SK-N-SH treated with all-trans-retinoic acid at 6 μM for 48 hours (cell line): ENCODE measurements around the gene PCDH12.

Experiments
- ESRRG ChIP-seq: fragments of 250-450 bp; sonication (Bioruptor Pico); IDR thresholded peaks from 2 replicates; pipeline ENCODE4 v1.6.1; 2021; ENCODE audit warnings: mild to moderate bottlenecking
- GLIS3 ChIP-seq: fragments of 250-450 bp; sonication (Bioruptor Pico); IDR thresholded peaks from 2 replicates; pipeline ENCODE4 v1.5.0; 2020; ENCODE audit warnings: mild to moderate bottlenecking, moderate library complexity
- PPARA ChIP-seq: fragments of 250-450 bp; sonication (Bioruptor Pico); IDR thresholded peaks from 2 replicates; pipeline ENCODE4 v1.5.0; 2020; ENCODE audit warnings: mild to moderate bottlenecking, borderline replicate concordance
- RARB ChIP-seq: fragments of 250-450 bp; sonication (Bioruptor Pico); IDR thresholded peaks from 2 replicates; pipeline ENCODE4 v1.8.0; 2021; ENCODE audit warnings: mild to moderate bottlenecking, moderate library complexity
- TOX ChIP-seq: fragments of 250-450 bp; sonication (Bioruptor Pico); IDR thresholded peaks from 2 replicates; pipeline ENCODE4 v1.8.0; 2021; ENCODE audit warnings: mild to moderate bottlenecking, moderate library complexity, borderline replicate concordance
- TSHZ2 ChIP-seq: fragments of 250-450 bp; sonication (Bioruptor Pico); IDR thresholded peaks from 2 replicates; pipeline ENCODE4 v1.5.0; 2020; ENCODE audit warnings: mild to moderate bottlenecking, moderate library complexity
- ZFP30 ChIP-seq: fragments of 450-650 bp; formaldehyde crosslinking; IDR thresholded peaks from 2 replicates; pipeline ENCODE4 v1.5.0; 2022; ENCODE audit warnings: mild to moderate bottlenecking, moderate library complexity
- ZNF8 ChIP-seq: fragments of 450-650 bp; formaldehyde crosslinking; IDR thresholded peaks from 2 replicates; pipeline ENCODE4 v1.5.0; 2020; ENCODE audit warnings: mild to moderate bottlenecking, moderate library complexity

GRCh38 chr5:141941779-141942178 is 16.2 kb downstream of the PCDH12 start:
- TF ChIP-seq TOX (no peak), ESRRG (CRISPR knock-in tag) (no peak), GLIS3 (CRISPR knock-in tag) (no peak), ZFP30 (CRISPR knock-in tag) (no peak), PPARA (CRISPR knock-in tag) (no peak), RARB (CRISPR knock-in tag) (no peak), ZNF8 (no peak), TSHZ2 (CRISPR knock-in tag) (no peak)
